Pancreas (tissue), 10 donors: ENCODE results near the gene NNAT. TPM values are rescaled to one million over a fixed set of nuclear protein-coding genes. Genes with fewer than 3 reads are reported as not detected.

Experiments used
- ATAC-seq, 4 donors: fragments of 200-7000 bp; cut with Tn5 transposase; one replicate each; pipeline versions ENCODE4 v1.8.0 to v1.9.1; 2020; ENCODE audit warnings: mild to moderate bottlenecking in 4 of 4, moderate library complexity in 4 of 4
- DNase-seq, 6 donors: peaks; one replicate each; pipeline ENCODE4 v3.0.0-alpha.2; 2020
- FAIRE-seq: peaks from 2 replicates; lab custom pipeline; 2012; peaks lifted over from hg19 to GRCh38; lab: Jason Lieb, UNC
- H3K27ac ChIP-seq, 4 donors: fragments of 200-600 bp; sonication (generic); 1 replicate in 3 of 4; 2 replicates in 1 of 4; pipeline versions ENCODE4 v1.5.0 to v1.8.0; 2020
- H3K27me3 ChIP-seq, 4 donors: fragments of 200-600 bp; one replicate each; pipeline ENCODE4 v1.8.0; 2021
- H3K36me3 ChIP-seq, 3 donors: fragments of 200-600 bp; sonication (generic) in 1 of 3; one replicate each; pipeline versions ENCODE4 v1.5.0 to v1.8.0; 2020 to 2021
- H3K4me1 ChIP-seq, 3 donors: fragments of 200-600 bp; one replicate each; pipeline ENCODE4 v1.8.0; 2021
- H3K4me3 ChIP-seq, 4 donors: fragments of 200-600 bp; sonication (generic) in 2 of 4; one replicate each; pipeline versions ENCODE4 v1.5.0 to v1.8.0; 2020 to 2021
- H3K9me3 ChIP-seq, 4 donors: fragments of 200-600 bp; one replicate each; pipeline ENCODE4 v1.8.0; 2021
- WGBS, 2 donors: extraction: QIAGEN DNeasy Blood & Tissue Kit; methylation state at CpG; one replicate each; pipeline ENCODE4 v1.1.7; 2013; 5-methylcytosine and 5-hydroxymethylcytosine counted together
- intact Hi-C, 3 donors: fragments of 100-400 bp; cut with DNase I; formaldehyde crosslinking; loops; one replicate each; pipeline versions ENCODE4 v1.11.1 to v1.14.2; 2022
- polyA plus RNA-seq, 2 donors: library from polyadenylated mRNA; stranded (reverse); fragments of 200-250 nt; gene quantifications; one replicate each; pipeline ENCODE4 v1.2.3, GENCODE V29; 2013
- total RNA-seq, 6 donors: library from RNA; stranded (reverse); fragmentation: NEBNext Ultra II Directional in 4 of 6; extraction: Animal tissue kit (Norgen Biotek cat#: 25700) in 4 of 6; gene quantifications; one replicate each; pipeline versions ENCODE4 v1.2.1 to v1.2.4, GENCODE V29; 2021 to 2023
- TF ChIP-seq, protein P1 (sequence below), 4 donors: fragments of 200-600 bp; sonication (generic) in 3 of 4; IDR thresholded peaks; one replicate each; pipeline versions ENCODE4 v1.5.0 to v1.8.0; 2021; ENCODE audit warnings: antibody characterized with exemption in 4 of 4
- donor health status: healthy with polysubstance abuse.
- donor health status: DM: no; HTN: no; CAD: no; lungs with moderate emphysema.
- donor health status: DM: no; HTN: no; CAD: no.
- donor health status: control.
- donor health status: control.
- donor health status: Bipolar disorder and iron deficiency.
- donor health status: DM: yes; HTN: yes; CAD: no.
- donor health status: DM: no; HTN: no; CAD: no.
- donor health status: DM: no; HTN: no; CAD: no.
- donor health status: DM: yes; HTN: yes; CAD: no.

Gene NNAT
- total and polyA plus RNA-seq, 8 donors, result 0.31 to 1.0 (median 0.63) TPM; not detected in 4

DNA sequence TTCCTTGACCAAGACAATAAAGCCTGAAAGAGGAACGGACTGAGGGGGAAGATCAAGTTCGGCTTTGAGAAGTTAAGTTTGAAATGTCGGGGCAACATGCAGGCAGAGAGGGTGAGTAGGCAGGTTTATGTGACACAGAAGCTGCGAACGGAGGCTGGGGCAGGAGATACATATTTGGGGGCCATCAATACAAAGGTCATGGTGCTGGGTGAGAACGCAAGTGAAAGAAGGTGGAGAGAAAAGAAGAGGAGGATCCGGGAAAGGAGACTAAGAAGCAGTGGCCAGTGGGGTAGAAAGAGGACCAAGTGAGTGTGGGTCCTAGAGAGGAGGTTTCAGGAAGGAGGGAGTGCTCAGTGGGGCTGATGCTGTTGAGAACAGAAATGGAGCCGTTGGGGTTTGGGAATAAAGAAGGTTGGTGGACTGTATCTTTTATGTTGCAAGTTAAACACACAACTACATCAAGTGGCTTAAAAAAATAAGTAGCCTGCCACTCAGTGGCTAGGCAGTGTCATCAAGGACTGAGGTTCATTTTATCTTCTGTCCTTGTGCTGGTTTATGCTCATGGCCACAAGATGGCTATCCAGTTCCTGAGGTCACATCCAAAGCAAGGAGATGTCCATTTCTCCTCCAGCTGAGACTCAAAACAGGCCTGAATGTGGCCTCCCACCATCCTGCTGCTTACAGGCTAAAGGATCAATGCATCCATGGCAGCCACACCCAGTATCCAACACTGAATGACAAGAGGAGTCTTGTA, 8.3 kb downstream of the NNAT start:
- intact Hi-C loops, result loop anchor here in 1 of 3 donors (10.0 kb wide), 1 partner anchor 135 kb away; no protein-coding TSS in a partner anchor
- no peak for DNase-seq
- Histone ChIP-seq H3K4me1 (peaks cover 5 to 14% (median 6%) of the 10 kb centered on the region in 3 donors), H3K36me3 (no peaks in the 10 kb centered on the region), H3K9me3 (no peaks in the 10 kb centered on the region), H3K4me3 (no peak overlapping the region), H3K27ac (no peak overlapping the region), H3K27me3 (no peaks in the 10 kb centered on the region)
- no peak for ATAC-seq
- 69 to 76% methylated on average over 8 of the region's 8 CpGs for WGBS, 2 donors
- TF ChIP-seq, protein P1, sequence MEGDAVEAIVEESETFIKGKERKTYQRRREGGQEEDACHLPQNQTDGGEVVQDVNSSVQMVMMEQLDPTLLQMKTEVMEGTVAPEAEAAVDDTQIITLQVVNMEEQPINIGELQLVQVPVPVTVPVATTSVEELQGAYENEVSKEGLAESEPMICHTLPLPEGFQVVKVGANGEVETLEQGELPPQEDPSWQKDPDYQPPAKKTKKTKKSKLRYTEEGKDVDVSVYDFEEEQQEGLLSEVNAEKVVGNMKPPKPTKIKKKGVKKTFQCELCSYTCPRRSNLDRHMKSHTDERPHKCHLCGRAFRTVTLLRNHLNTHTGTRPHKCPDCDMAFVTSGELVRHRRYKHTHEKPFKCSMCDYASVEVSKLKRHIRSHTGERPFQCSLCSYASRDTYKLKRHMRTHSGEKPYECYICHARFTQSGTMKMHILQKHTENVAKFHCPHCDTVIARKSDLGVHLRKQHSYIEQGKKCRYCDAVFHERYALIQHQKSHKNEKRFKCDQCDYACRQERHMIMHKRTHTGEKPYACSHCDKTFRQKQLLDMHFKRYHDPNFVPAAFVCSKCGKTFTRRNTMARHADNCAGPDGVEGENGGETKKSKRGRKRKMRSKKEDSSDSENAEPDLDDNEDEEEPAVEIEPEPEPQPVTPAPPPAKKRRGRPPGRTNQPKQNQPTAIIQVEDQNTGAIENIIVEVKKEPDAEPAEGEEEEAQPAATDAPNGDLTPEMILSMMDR (IDR thresholded peaks at IDR 0.05), result no peak
- FAIRE-seq, result no peak

DNA sequence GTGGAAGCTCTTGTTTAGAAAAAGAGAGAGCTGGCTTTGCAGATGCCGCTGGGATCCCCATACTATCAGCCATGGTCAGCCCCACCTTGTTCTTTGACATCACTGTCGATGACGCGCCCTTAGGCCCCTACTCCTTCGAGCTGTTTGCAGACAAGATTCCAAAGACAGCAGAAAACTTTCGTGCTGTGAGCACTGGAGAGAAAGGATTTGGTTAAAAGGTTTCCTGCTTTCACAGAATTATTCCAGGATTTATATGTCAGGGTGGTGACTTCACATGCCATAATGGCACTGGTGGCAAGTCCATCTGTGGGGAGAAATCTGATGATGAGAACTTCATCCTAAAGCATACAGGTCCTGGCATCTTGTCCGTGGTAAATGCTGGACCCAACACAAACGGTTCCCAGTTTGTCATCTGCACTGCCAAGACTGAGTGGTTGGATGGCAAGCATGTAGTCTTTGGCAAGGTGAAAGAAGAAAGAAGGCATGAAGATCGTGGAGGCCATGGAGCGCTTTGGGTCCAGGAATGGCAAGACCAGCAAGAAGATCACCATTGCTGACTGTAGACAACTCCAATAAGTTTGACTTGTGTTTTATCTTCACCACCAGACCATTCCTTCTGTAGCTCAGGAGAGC, 9.0 kb downstream of the NNAT start:
- H3K36me3 ChIP-seq, result no peaks in the 10 kb centered on the region
- no peak overlapping the region for H3K4me3 ChIP-seq
- TF ChIP-seq, protein P1 (IDR thresholded peaks at IDR 0.05), result no peak
- no peak for DNase-seq
- intact Hi-C loops, result loop anchor here (5.0 to 10.0 kb wide), 4 partner anchors 135 to 338 kb away; partner anchors contain the start of gene GHRH (in 1 of the 3)
- 70 to 75% methylated on average over 10 of the region's 10 CpGs for WGBS, 2 donors
- ATAC-seq, result no peak
- no peak for FAIRE-seq
- H3K27ac ChIP-seq, result no peak overlapping the region
- H3K4me1 ChIP-seq, result peaks cover 5 to 14% (median 6%) of the 10 kb centered on the region in 3 donors
- H3K9me3 ChIP-seq, result no peaks in the 10 kb centered on the region
- no peaks in the 10 kb centered on the region for H3K27me3 ChIP-seq

DNA sequence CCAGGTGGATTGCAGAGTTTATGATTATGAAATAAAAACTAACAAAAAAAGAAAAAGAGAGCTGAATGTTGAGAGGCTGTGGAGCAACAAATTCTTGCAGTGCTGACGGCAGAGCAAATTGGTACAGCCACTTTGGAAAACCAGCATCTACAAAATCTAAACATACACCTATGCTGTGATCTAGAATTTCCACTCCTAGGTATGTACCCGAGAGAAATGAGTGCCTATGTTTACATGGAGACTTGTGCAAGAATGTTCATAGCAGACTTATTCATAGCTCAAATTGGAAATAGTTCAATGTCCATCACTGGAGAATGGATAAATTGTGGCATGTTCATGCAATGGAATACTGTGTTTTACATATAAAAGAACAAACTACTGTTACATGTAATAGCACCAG, 9.6 kb downstream of the NNAT start:
- ATAC-seq (no peak), DNase-seq (no peak), FAIRE-seq (no peak)
- Histone ChIP-seq H3K4me3 (no peak overlapping the region), H3K27ac (no peak overlapping the region), H3K36me3 (no peaks in the 10 kb centered on the region), H3K9me3 (no peaks in the 10 kb centered on the region), H3K27me3 (no peaks in the 10 kb centered on the region), H3K4me1 (peaks cover 3 to 13% (median 5%) of the 10 kb centered on the region in 3 donors)
- TF ChIP-seq, protein P1 (IDR thresholded peaks at IDR 0.05), result no peak
- 56% methylated on average over 2 of the region's 2 CpGs for WGBS, 2 donors
- intact Hi-C loops, result loop anchor here (5.0 to 10.0 kb wide), 3 partner anchors 258 to 338 kb away; partner anchors contain the start of gene GHRH (in 1 of the 3)

DNA sequence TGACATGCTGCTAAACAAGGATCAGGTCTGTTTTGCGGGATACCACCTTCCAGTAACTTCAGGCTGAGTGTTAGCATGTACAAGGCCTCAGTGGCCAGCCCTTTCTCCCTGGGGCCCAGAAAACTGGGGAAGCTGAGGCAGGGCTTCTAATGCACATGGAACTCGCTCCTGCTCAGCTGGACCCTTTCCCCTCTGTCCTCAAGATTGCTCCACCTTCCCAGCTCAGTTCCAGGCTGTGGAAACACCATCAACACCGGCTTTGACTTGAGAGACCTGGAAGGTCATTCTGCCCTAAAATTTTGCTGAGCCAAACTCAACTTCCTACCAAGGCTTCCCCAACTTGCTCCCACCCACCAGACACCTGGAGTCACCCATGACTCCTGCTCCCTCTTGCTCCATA, 10.8 kb downstream of the NNAT start:
- DNase-seq, result no peak
- Histone ChIP-seq H3K4me3 (no peak overlapping the region), H3K9me3 (no peaks in the 10 kb centered on the region), H3K27me3 (no peaks in the 10 kb centered on the region), H3K36me3 (no peaks in the 10 kb centered on the region), H3K4me1 (peaks cover 0 to 5% (median 5%) of the 10 kb centered on the region in 3 donors), H3K27ac (no peak overlapping the region)
- no peak for ATAC-seq
- intact Hi-C loops, result loop anchor here (5.0 to 10.0 kb wide), 3 partner anchors 260 to 340 kb away; partner anchors contain the start of gene GHRH (in 1 of the 3)
- WGBS, 2 donors, result 78 to 79% methylated on average over 3 of the region's 3 CpGs
- TF ChIP-seq, protein P1 (IDR thresholded peaks at IDR 0.05), result no peak
- FAIRE-seq, result no peak
